Kidney epithelial cell (primary cell): ENCODE results near the gene CIZ1. TPM values are rescaled to one million over a fixed set of nuclear protein-coding genes. Genes with fewer than 3 reads are reported as not detected.
"Not testable (repeated sequence)": the region's sequence is repeated elsewhere in the genome, so short reads cannot be mapped to it uniquely, and the experiment has no call there.

ENCODE experiments used
- DNase-seq: peaks from one replicate; pipeline ENCODE4 v3.0.0-alpha.2; 2010; ENCODE audit warnings: low read depth
- H3K27me3 ChIP-seq: 2 replicates; pipeline ENCODE4 v1.6.0; 2011; ENCODE audit warnings: low read length; ENCODE audit not compliant: control insufficient read depth, insufficient read depth
- H3K36me3 ChIP-seq: 2 replicates; pipeline ENCODE4 v1.5.1; 2011; ENCODE audit warnings: low read length; ENCODE audit not compliant: control insufficient read depth, insufficient read depth
- H3K4me3 ChIP-seq: 2 replicates; pipeline ENCODE4 v1.5.1; 2011; ENCODE audit warnings: low read depth, mild to moderate bottlenecking, control low read depth, low read length
- CTCF ChIP-seq: IDR thresholded peaks from 2 replicates; pipeline ENCODE4 v1.5.1; 2011; ENCODE audit warnings: mild to moderate bottlenecking, moderate library complexity, low read length, control low read depth, inconsistent platforms; ENCODE audit not compliant: insufficient read depth, poor library complexity, severe bottlenecking
- total RNA-seq: library from RNA; depleted of rRNA; stranded (reverse); fragments of >200 nt; gene quantifications from 2 replicates; pipeline ENCODE4 v1.2.3, GENCODE V29; 2015

CIZ1 gene
- 56.9 and 103 TPM in 2 replicates for total RNA-seq

GRCh38 chr9:128191406-128192046 lies at the start of gene CIZ1:
Gene CIZ1, minus strand, starts transcription at chr9:128191572. Its CDS starts 715 bp downstream, at chr9:128190857.
- Histone ChIP-seq H3K27me3 (no peaks in the 10 kb centered on the region), H3K4me3 (peak within 1 kb of the TSS; percentile 70), H3K36me3 (peaks cover 3% of the 10 kb centered on the region)
- peak; percentile 22 for TF ChIP-seq CTCF
- DNase-seq: no peak

- TF ChIP-seq CTCF: no peak
- no peak for DNase-seq
- no peaks in the 10 kb centered on the region for H3K27me3 ChIP-seq
Measured at GRCh38 chr9:128233817-128234406, 42.5 kb upstream of the CIZ1 start.

GRCh38 chr9:128232528-128233428 lies 41.4 kb upstream of the CIZ1 start:
- TF ChIP-seq CTCF: no peak
- H3K36me3 ChIP-seq: no peaks in the 10 kb centered on the region
- no peak overlapping the region for H3K4me3 ChIP-seq
- no peaks in the 10 kb centered on the region for H3K27me3 ChIP-seq
- no peak for DNase-seq

More at GRCh38 chr9:128233817-128234406, 42.5 kb upstream of the CIZ1 start:
- H3K36me3 ChIP-seq: no peaks in the 10 kb centered on the region
- no peak overlapping the region for H3K4me3 ChIP-seq

- no peak for DNase-seq
- Histone ChIP-seq H3K36me3 (no peaks in the 10 kb centered on the region), H3K27me3 (no peaks in the 10 kb centered on the region), H3K4me3 (no peak overlapping the region)
- no peak for TF ChIP-seq CTCF
Measured at GRCh38 chr9:128231638-128232527, 40.5 kb upstream of the CIZ1 start.

- H3K27me3 ChIP-seq, H3K4me3 ChIP-seq, DNase-seq, H3K36me3 ChIP-seq: not testable (repeated sequence)
Measured at GRCh38 chr9:128230897-128231296, 39.5 kb upstream of the CIZ1 start.
